Fibroblast of the aortic adventitia (primary cell): ENCODE measurements around the gene MKS1. TPM values are rescaled to one million over a fixed set of nuclear protein-coding genes. Genes with fewer than 3 reads are reported as not detected.
A peak's percentile ranks its signal among the peaks of the same experiment; 100 is the strongest.

Experiments used
- DNase-seq: peaks from one replicate; pipeline ENCODE4 v3.0.0-alpha.2; 2010; ENCODE audit warnings: low read depth
- H3K4me3 ChIP-seq: 2 replicates; pipeline ENCODE4 v1.5.1; 2011; ENCODE audit warnings: low read depth, mild to moderate bottlenecking, control low read depth, low read length, moderate library complexity
- total RNA-seq: library from RNA; depleted of rRNA; stranded (reverse); fragments of >200 nt; gene quantifications from 2 replicates; pipeline ENCODE4 v1.2.3, GENCODE V29; 2012; ENCODE audit warnings: low replicate concordance
- TF ChIP-seq, protein P1 (sequence below): IDR thresholded peaks from 2 replicates; pipeline ENCODE4 v1.5.1; 2011; ENCODE audit warnings: mild to moderate bottlenecking, low read length, control low read depth, inconsistent platforms; ENCODE audit not compliant: insufficient read depth

Gene MKS1
- total RNA-seq, 1 donor: 10.6 TPM

GRCh38 chr17:58195518-58196123 lies 23.4 kb downstream of the MKS1 start:
- TF ChIP-seq, protein P1, sequence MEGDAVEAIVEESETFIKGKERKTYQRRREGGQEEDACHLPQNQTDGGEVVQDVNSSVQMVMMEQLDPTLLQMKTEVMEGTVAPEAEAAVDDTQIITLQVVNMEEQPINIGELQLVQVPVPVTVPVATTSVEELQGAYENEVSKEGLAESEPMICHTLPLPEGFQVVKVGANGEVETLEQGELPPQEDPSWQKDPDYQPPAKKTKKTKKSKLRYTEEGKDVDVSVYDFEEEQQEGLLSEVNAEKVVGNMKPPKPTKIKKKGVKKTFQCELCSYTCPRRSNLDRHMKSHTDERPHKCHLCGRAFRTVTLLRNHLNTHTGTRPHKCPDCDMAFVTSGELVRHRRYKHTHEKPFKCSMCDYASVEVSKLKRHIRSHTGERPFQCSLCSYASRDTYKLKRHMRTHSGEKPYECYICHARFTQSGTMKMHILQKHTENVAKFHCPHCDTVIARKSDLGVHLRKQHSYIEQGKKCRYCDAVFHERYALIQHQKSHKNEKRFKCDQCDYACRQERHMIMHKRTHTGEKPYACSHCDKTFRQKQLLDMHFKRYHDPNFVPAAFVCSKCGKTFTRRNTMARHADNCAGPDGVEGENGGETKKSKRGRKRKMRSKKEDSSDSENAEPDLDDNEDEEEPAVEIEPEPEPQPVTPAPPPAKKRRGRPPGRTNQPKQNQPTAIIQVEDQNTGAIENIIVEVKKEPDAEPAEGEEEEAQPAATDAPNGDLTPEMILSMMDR: no peak
- DNase-seq: no peak
- H3K4me3 ChIP-seq: no peak overlapping the region

DNA sequence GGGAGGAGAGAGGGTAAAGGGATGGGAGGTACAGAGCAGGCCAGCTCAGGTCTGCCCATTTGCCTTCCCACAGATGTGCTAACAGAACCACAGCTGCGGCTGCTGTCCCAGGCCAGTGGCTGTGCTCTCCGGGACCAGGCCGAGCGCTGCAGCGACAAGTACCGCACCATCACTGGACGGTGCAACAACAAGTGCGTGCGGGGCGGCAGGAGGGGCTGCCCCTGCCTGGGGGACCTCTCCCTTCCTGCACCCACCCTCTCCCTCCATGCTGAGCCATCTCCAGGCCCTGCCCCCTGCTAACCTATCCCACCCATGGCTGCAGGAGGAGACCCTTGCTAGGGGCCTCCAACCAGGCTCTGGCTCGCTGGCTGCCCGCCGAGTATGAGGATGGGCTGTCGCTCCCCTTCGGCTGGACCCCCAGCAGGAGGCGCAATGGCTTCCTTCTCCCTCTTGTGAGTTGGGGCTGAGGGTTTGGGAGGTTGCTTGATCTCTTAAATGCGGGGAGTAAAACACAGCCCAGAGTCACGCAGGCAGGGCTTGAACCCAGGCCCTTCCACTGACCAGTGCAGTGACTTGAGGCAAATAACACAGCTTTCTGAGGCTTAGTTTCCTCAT lies 25.3 kb downstream of the MKS1 start:
- TF ChIP-seq, protein P1: no peak
- DNase-seq: no peak
- H3K4me3 ChIP-seq: no peak overlapping the region

DNA sequence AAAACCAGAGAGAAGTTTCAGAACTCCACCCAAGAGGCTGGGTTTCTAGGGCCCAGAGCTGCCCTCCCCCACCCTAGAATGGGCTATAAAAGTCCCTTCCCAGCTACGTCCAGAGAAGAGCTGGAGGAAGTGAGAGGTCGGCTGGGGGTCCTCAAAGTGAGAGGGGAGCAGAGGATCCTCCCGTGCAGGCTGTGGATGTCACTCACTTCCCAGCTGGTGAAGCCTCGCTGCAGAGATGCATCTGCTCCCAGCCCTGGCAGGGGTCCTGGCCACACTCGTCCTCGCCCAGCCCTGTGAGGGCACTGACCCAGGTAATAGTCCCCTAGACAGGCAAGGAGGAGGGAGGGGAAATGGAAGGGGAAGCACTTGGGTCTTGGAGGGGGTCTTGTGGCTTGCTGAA lies 26.4 kb downstream of the MKS1 start, which contains the start of gene EPX:
Gene EPX, plus strand, starts transcription at position 115 of the 400 bp plus-strand sequence. Its CDS starts 121 bp downstream, at position 236.
- no peak for DNase-seq
- no peak within 1 kb of the TSS for H3K4me3 ChIP-seq
- TF ChIP-seq, protein P1: no peak

GRCh38 chr17:58191241-58191896 lies 27.7 kb downstream of the MKS1 start:
- TF ChIP-seq, protein P1: no peak
- no peak for DNase-seq
- no peak overlapping the region for H3K4me3 ChIP-seq

DNA sequence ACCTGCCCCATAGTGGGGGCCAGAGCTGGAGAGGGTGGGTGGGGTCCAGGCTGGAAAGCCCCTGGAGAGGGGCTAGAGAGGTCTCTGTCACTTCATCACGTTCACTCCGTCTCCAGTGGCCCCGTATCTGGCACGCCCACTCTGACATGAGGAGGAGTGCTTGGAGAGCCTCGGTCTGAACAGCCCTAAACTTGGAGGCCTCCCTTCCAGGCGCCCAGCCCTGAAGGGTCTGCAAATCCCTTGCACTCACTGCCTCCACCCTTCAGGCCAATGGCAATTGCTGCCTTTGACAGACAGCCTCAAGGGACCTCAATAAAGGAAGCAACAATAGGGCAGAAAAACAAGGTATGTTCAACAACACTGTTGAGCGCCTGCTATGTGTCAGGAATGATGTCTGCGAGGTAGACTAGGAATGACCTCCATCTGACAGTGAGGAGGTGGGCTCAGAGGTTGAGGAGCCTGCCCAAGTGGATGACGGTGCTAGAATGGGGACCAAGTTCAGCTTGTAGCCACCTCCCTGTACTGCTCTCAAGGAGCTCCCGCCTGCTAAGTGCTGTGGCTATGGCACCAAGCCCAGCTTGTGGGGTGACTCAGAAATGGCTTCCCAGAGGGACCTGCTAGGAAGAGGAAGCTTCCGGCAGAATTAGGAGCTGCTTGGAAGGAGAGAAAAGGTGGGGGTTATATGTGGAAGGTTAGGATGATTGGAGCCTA lies 29.5 kb downstream of the MKS1 start:
- H3K4me3 ChIP-seq: no peak overlapping the region
- DNase-seq: peak; percentile 84
- TF ChIP-seq, protein P1: no peak

DNA sequence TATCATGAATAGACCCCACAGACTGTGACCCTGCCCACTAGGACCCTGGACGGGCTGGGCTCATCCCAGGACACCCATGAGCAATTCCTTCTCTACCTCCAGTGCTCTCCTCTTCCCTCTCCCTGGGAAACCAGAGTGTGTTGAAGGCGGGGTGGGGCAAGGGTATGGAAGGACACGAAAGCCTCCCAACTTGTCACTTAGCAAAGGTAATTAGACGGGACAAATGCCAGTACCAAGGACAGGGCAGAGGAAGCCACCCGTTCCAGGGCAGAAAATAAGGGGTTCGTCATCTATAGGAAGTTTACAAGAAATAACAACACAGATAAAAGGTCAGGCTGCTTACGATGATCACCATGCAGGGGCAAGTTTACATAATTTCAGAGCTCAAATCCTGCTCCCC lies 31.4 kb downstream of the MKS1 start:
- DNase-seq: no peak
- TF ChIP-seq, protein P1: no peak
- no peak overlapping the region for H3K4me3 ChIP-seq
